NOMO-1 (cell line): ENCODE data around the gene CCDC88C.
"Not testable (repeated sequence)": the region's sequence is repeated elsewhere in the genome, so short reads cannot be mapped to it uniquely, and the experiment has no call there.

Source experiments
- DNase-seq, 2 experiments: peaks; one replicate each; lab custom pipeline; 2025; ENCODE audit not compliant: unreplicated experiment in 2 of 2; lab: John Stamatoyannopoulos, UW

The CCDC88C gene

GRCh38 chr14:91232603-91233002 lies 185.0 kb downstream of the CCDC88C start:
- no peak for DNase-seq

- no peak for DNase-seq
Measured at GRCh38 chr14:91232052-91232451, 185.6 kb downstream of the CCDC88C start.

- DNase-seq, result no peak
Measured at GRCh38 chr14:91231446-91231845, 186.2 kb downstream of the CCDC88C start.

GRCh38 chr14:91230397-91231035 lies 187.1 kb downstream of the CCDC88C start:
- DNase-seq, result no peak

- peak; percentile 75 to 93 for DNase-seq
Measured at GRCh38 chr14:91229743-91230200, 187.8 kb downstream of the CCDC88C start.

GRCh38 chr14:91229005-91229382 lies 188.6 kb downstream of the CCDC88C start:
- no peak for DNase-seq

- DNase-seq, result peak in 1 of 2 experiments; percentile 8
Measured at GRCh38 chr14:91228112-91229004, 189.3 kb downstream of the CCDC88C start.

- no peak for DNase-seq
Measured at GRCh38 chr14:91227183-91227628, 190.4 kb downstream of the CCDC88C start.

GRCh38 chr14:91226360-91226759 lies 191.3 kb downstream of the CCDC88C start:
- not testable (repeated sequence) for DNase-seq

- DNase-seq, result no peak
Measured at GRCh38 chr14:91225025-91225424, 192.6 kb downstream of the CCDC88C start.

GRCh38 chr14:91223028-91223783 lies 194.4 kb downstream of the CCDC88C start:
- no peak for DNase-seq
